Right hindlimb (tissue), 1 donor: Measurements from ENCODE around the gene APOD.
"Not testable (repeated sequence)": the region's sequence is repeated elsewhere in the genome, so short reads cannot be mapped to it uniquely, and the experiment has no call there.

Experiments
- DNase-seq: peaks from one replicate; pipeline ENCODE4 v3.0.0-alpha.2; 2018

The APOD gene

GRCh38 chr3:195583831-195584542, at the start of gene APOD:
APOD (minus strand) TSS chr3:195583940; CDS start chr3:195579461, 4,479 bp downstream.
- peak; percentile 75 for DNase-seq

GRCh38 chr3:195633351-195633750, 49.6 kb upstream of the APOD start:
- not testable (repeated sequence) for DNase-seq

- DNase-seq: not testable (repeated sequence)
These were observed 48.9 kb upstream of the APOD start for GRCh38 chr3:195632501-195633185.

- DNase-seq: not testable (repeated sequence)
These were observed 48.3 kb upstream of the APOD start for GRCh38 chr3:195632046-195632445.

- not testable (repeated sequence) for DNase-seq
These were observed 47.3 kb upstream of the APOD start for GRCh38 chr3:195630938-195631495.

- DNase-seq: not testable (repeated sequence)
These were observed 46.6 kb upstream of the APOD start for GRCh38 chr3:195630086-195630917.

GRCh38 chr3:195629682-195630081, 45.9 kb upstream of the APOD start:
- not testable (repeated sequence) for DNase-seq

GRCh38 chr3:195628386-195628920, 44.7 kb upstream of the APOD start:
- not testable (repeated sequence) for DNase-seq

- not testable (repeated sequence) for DNase-seq
These were observed 44.0 kb upstream of the APOD start for GRCh38 chr3:195627515-195628385.

- DNase-seq: not testable (repeated sequence)
These were observed 41.1 kb upstream of the APOD start for GRCh38 chr3:195624603-195625560.

- not testable (repeated sequence) for DNase-seq
These were observed 40.4 kb upstream of the APOD start for GRCh38 chr3:195624171-195624570.

- not testable (repeated sequence) for DNase-seq
These were observed 39.7 kb upstream of the APOD start for GRCh38 chr3:195623217-195623965.

- DNase-seq: not testable (repeated sequence)
These were observed 38.9 kb upstream of the APOD start for GRCh38 chr3:195622523-195623170.

- DNase-seq: not testable (repeated sequence)
These were observed 38.3 kb upstream of the APOD start for GRCh38 chr3:195622012-195622411.

GRCh38 chr3:195621095-195621494, 37.4 kb upstream of the APOD start:
- DNase-seq: not testable (repeated sequence)

GRCh38 chr3:195620476-195620875, 36.7 kb upstream of the APOD start:
- DNase-seq: not testable (repeated sequence)

GRCh38 chr3:195619591-195620369, 36.0 kb upstream of the APOD start:
- DNase-seq: not testable (repeated sequence)
